ENCODE measurements around the gene ATP8A2. TPM values are rescaled to one million over a fixed set of nuclear protein-coding genes. Genes with fewer than 3 reads are reported as not detected.
"Not testable (repeated sequence)": the region's sequence is repeated elsewhere in the genome, so short reads cannot be mapped to it uniquely, and the experiment has no call there.

ATP8A2 gene
- total RNA-seq, 1 donor from 2014 or later: 39.1 TPM

- Mint-ChIP-seq H3K9me3 (no peaks in the 10 kb centered on the region), H3K27ac (peak overlapping the region; percentile 87), H3K27me3 (ENCODE audit: low read depth) (no peaks in the 10 kb centered on the region), H3K4me1 (peaks cover 62% of the 10 kb centered on the region), H3K36me3 (peaks cover 2% of the 10 kb centered on the region), H3K4me3 (no peak overlapping the region)
- no peak for DNase-seq (ENCODE audit: low spot score in 2 of 2, unreplicated experiment in 2 of 2)
- no peak for TF ChIP-seq CTCF (IDR thresholded peaks at IDR 0.05; ENCODE audit: unreplicated experiment)
These were observed 400.1 kb downstream of the ATP8A2 start for GRCh38 chr13:25771641-25772478.

- H3K27me3 Mint-ChIP-seq (ENCODE audit: low read depth); H3K9me3 Mint-ChIP-seq; H3K4me3 Mint-ChIP-seq; DNase-seq (ENCODE audit: low spot score in 2 of 2, unreplicated experiment in 2 of 2); H3K36me3 Mint-ChIP-seq: not testable (repeated sequence)
- Mint-ChIP-seq H3K4me1 (peaks cover 66% of the 10 kb centered on the region), H3K27ac (peak overlapping the region; percentile 87)
These were observed 400.8 kb downstream of the ATP8A2 start for GRCh38 chr13:25772534-25772933.

- H3K4me3 Mint-ChIP-seq; DNase-seq (ENCODE audit: low spot score in 2 of 2, unreplicated experiment in 2 of 2); H3K36me3 Mint-ChIP-seq; H3K9me3 Mint-ChIP-seq; H3K27me3 Mint-ChIP-seq (ENCODE audit: low read depth); H3K27ac Mint-ChIP-seq: not testable (repeated sequence)
- H3K4me1 Mint-ChIP-seq: peaks cover 68% of the 10 kb centered on the region
These were observed 402.3 kb downstream of the ATP8A2 start for GRCh38 chr13:25774056-25774455.

GRCh38 chr13:25775275-25775674 lies 403.5 kb downstream of the ATP8A2 start:
- Mint-ChIP-seq H3K4me3 (no peak overlapping the region), H3K27ac (no peak overlapping the region), H3K4me1 (peaks cover 67% of the 10 kb centered on the region), H3K36me3 (peaks cover 2% of the 10 kb centered on the region), H3K9me3 (no peaks in the 10 kb centered on the region), H3K27me3 (ENCODE audit: low read depth) (no peaks in the 10 kb centered on the region)
- DNase-seq (ENCODE audit: low spot score in 2 of 2, unreplicated experiment in 2 of 2): no peak
- no peak for TF ChIP-seq CTCF (IDR thresholded peaks at IDR 0.05; ENCODE audit: unreplicated experiment)

- H3K27me3 Mint-ChIP-seq (ENCODE audit: low read depth): no peaks in the 10 kb centered on the region
- no peak overlapping the region for H3K27ac Mint-ChIP-seq
- no peaks in the 10 kb centered on the region for H3K9me3 Mint-ChIP-seq
- peaks cover 2% of the 10 kb centered on the region for H3K36me3 Mint-ChIP-seq
- no peak for TF ChIP-seq CTCF (IDR thresholded peaks at IDR 0.05; ENCODE audit: unreplicated experiment)
- H3K4me3 Mint-ChIP-seq: no peak overlapping the region
- H3K4me1 Mint-ChIP-seq: peaks cover 62% of the 10 kb centered on the region
- DNase-seq (ENCODE audit: low spot score in 2 of 2, unreplicated experiment in 2 of 2): no peak
These were observed 404.2 kb downstream of the ATP8A2 start for GRCh38 chr13:25775986-25776385.

- Mint-ChIP-seq H3K9me3 (no peaks in the 10 kb centered on the region), H3K36me3 (peaks cover 2% of the 10 kb centered on the region), H3K27ac (peak overlapping the region; percentile 51), H3K27me3 (ENCODE audit: low read depth) (no peaks in the 10 kb centered on the region), H3K4me1 (peaks cover 55% of the 10 kb centered on the region), H3K4me3 (no peak overlapping the region)
- no peak for DNase-seq (ENCODE audit: low spot score in 2 of 2, unreplicated experiment in 2 of 2)
- TF ChIP-seq CTCF (IDR thresholded peaks at IDR 0.05; ENCODE audit: unreplicated experiment): no peak
These were observed 404.9 kb downstream of the ATP8A2 start for GRCh38 chr13:25776722-25777121.

All from mesothelial cell of epicardium (in vitro differentiated cells).